Esophagus squamous epithelium (tissue), 5 donors: Measurements from ENCODE around the gene GNA14. TPM values are rescaled to one million over a fixed set of nuclear protein-coding genes. Genes with fewer than 3 reads are reported as not detected.

Experiments
- DNase-seq: peaks from one replicate; lab custom pipeline; 2025; lab: John Stamatoyannopoulos, UW
- H3K27ac ChIP-seq, 4 donors: fragments of 200-600 bp; sonication (generic); one replicate each; pipeline ENCODE4 v1.5.1; 2016 to 2019; ENCODE audit warnings: mild to moderate bottlenecking in 1 of 4
- H3K27me3 ChIP-seq, 4 donors: fragments of 200-600 bp; sonication (generic); 1 replicate in 3 of 4; 2 replicates in 1 of 4; pipeline versions ENCODE4 v1.5.1 to v1.6.0; 2017 to 2021; ENCODE audit warnings: antibody characterized with exemption in 1 of 4
- H3K36me3 ChIP-seq, 3 donors: fragments of 200-600 bp; sonication (generic); one replicate each; pipeline ENCODE4 v1.5.1; 2016 to 2019
- H3K4me1 ChIP-seq, 3 donors: fragments of 200-600 bp; sonication (generic); one replicate each; pipeline ENCODE4 v1.5.1; 2017 to 2019
- H3K4me3 ChIP-seq, 4 donors: fragments of 200-600 bp; sonication (generic); 1 replicate in 3 of 4; 2 replicates in 1 of 4; pipeline ENCODE4 v1.5.1; 2016 to 2019; ENCODE audit warnings: mild to moderate bottlenecking in 2 of 4, moderate library complexity in 1 of 4
- H3K9me3 ChIP-seq, 3 donors: fragments of 200-600 bp; sonication (generic); one replicate each; pipeline ENCODE4 v1.5.1; 2016 to 2019
- CTCF ChIP-seq, 6 experiments: fragments of 450-650 bp in 4 of 6; fragments of 200-600 bp in 2 of 6; sonication (generic) in 2 of 6; IDR thresholded peaks; one replicate each; pipeline ENCODE4 v1.5.1; 2016 to 2019; ENCODE audit warnings: antibody characterized with exemption in 6 of 6, mild to moderate bottlenecking in 4 of 6, moderate library complexity in 4 of 6
- POLR2A ChIP-seq, 4 donors: fragments of 450-650 bp; IDR thresholded peaks; one replicate each; pipeline ENCODE4 v1.6.1; 2017; ENCODE audit warnings: antibody characterized with exemption in 4 of 4, mild to moderate bottlenecking in 4 of 4, moderate library complexity in 3 of 4
- WGBS, 2 donors: methylation state at CpG; one replicate each; pipeline ENCODE4 v1.1.5; 2018; 5-methylcytosine and 5-hydroxymethylcytosine counted together
- intact Hi-C: fragments of 100-400 bp; cut with DNase I; formaldehyde crosslinking; loops from one replicate; pipeline ENCODE4 v1.15.0; 2022
- total RNA-seq, 4 donors: library from RNA; depleted of rRNA; stranded (reverse); fragments of >200 nt; gene quantifications; one replicate each; pipeline ENCODE4 v1.1.0, GENCODE V29; 2016
- donor health status: DM: yes; HTN: yes; CAD: no.

The GNA14 gene
- total RNA-seq, 4 donors from 2014 or later: 0.35 to 4.0 (median 2.2) TPM

GRCh38 chr9:77440057-77440456, 208.1 kb downstream of the GNA14 start:
- 60 to 63% methylated on average over 9 to 10 of the region's 10 CpGs for WGBS, 2 donors
- peak overlapping the region in 1 of 4 donors; percentile 34 for H3K27ac ChIP-seq
- H3K36me3 ChIP-seq: no peaks in the 10 kb centered on the region
- no peak for DNase-seq
- H3K9me3 ChIP-seq: no peaks in the 10 kb centered on the region
- TF ChIP-seq CTCF (IDR thresholded peaks at IDR 0.05) (no peak), POLR2A (IDR thresholded peaks at IDR 0.05) (no peak)
- intact Hi-C loops: no loop called here
- no peaks in the 10 kb centered on the region for H3K4me1 ChIP-seq
- H3K4me3 ChIP-seq: no peak overlapping the region
- no peaks in the 10 kb centered on the region for H3K27me3 ChIP-seq

DNA sequence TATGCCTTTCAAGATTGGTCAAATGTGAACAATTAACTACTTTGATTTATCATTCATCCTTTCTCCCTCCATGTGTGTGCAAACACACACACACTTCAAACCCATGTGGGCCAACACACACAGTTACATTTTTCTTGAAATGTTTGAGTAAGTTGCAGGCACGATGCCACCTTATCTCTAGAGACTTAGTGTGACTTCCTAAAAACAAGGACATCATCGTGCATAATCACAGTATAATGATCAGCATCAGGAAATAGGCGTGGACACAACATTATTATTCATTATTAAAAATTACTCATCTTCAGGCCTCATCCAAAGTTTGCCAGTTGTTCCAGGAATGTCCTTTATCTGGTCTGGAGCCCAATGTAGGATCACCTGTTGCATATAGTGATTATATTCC, 209.5 kb downstream of the GNA14 start:
- Histone ChIP-seq H3K36me3 (no peaks in the 10 kb centered on the region), H3K27ac (no peak overlapping the region), H3K4me1 (no peaks in the 10 kb centered on the region), H3K9me3 (no peaks in the 10 kb centered on the region), H3K4me3 (no peak overlapping the region), H3K27me3 (no peaks in the 10 kb centered on the region)
- intact Hi-C loops: no loop called here
- WGBS, 2 donors: 45 to 51% methylated on average over 3 of the region's 3 CpGs
- DNase-seq: no peak
- no peak for TF ChIP-seq CTCF (IDR thresholded peaks at IDR 0.05)
- TF ChIP-seq POLR2A (IDR thresholded peaks at IDR 0.05): no peak

GRCh38 chr9:77435688-77436087, 212.4 kb downstream of the GNA14 start:
- intact Hi-C loops: no loop called here
- H3K36me3 ChIP-seq: no peaks in the 10 kb centered on the region
- WGBS, 2 donors: 60 to 64% methylated on average over 3 of the region's 3 CpGs

DNA sequence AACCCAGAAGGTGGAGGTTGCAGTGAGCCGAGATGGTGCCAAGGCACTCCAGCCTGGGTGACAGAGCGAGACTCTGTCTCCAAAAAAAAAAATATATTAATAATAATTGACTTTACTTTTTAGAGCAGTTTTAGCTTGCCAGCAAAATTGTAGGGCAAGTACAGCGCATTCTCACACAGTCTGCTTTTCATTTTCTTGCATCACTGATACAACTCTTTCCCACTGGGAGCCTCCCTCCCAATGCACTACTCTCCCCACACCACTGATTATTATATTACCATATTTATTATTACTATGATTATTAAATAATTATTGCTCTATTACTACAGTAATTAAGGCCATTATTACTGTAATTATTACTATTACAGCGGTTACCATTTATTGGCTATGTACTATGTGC, 212.8 kb downstream of the GNA14 start:
- H3K4me3 ChIP-seq: no peak overlapping the region
- TF ChIP-seq POLR2A (IDR thresholded peaks at IDR 0.05): no peak
- TF ChIP-seq CTCF (IDR thresholded peaks at IDR 0.05): no peak
- H3K9me3 ChIP-seq: no peaks in the 10 kb centered on the region
- no peaks in the 10 kb centered on the region for H3K36me3 ChIP-seq
- H3K27me3 ChIP-seq: no peaks in the 10 kb centered on the region
- no peak for DNase-seq
- WGBS, 2 donors: 93 to 96% methylated on average over 4 of the region's 4 CpGs
- intact Hi-C loops: no loop called here
- no peaks in the 10 kb centered on the region for H3K4me1 ChIP-seq
- H3K27ac ChIP-seq: no peak overlapping the region

More at GRCh38 chr9:77435688-77436087, 212.4 kb downstream of the GNA14 start:
- Histone ChIP-seq H3K4me1 (no peaks in the 10 kb centered on the region), H3K27ac (no peak overlapping the region), H3K9me3 (no peaks in the 10 kb centered on the region), H3K27me3 (no peaks in the 10 kb centered on the region), H3K4me3 (no peak overlapping the region)
- DNase-seq: no peak
- TF ChIP-seq CTCF (IDR thresholded peaks at IDR 0.05) (no peak), POLR2A (IDR thresholded peaks at IDR 0.05) (no peak)

GRCh38 chr9:77433675-77434445, 214.3 kb downstream of the GNA14 start:
- DNase-seq: no peak
- Histone ChIP-seq H3K27ac (no peak overlapping the region), H3K9me3 (no peaks in the 10 kb centered on the region), H3K4me1 (no peaks in the 10 kb centered on the region), H3K4me3 (no peak overlapping the region), H3K27me3 (no peaks in the 10 kb centered on the region), H3K36me3 (no peaks in the 10 kb centered on the region)
- intact Hi-C loops: no loop called here
- TF ChIP-seq POLR2A (IDR thresholded peaks at IDR 0.05) (no peak), CTCF (IDR thresholded peaks at IDR 0.05) (peak; percentile 55 to 92 (median 86))
- 60 to 72% methylated on average over 15 to 21 of the region's 21 CpGs for WGBS, 2 donors
